LNCAP (cell line): ENCODE data around the gene ICOSLG.
"Not testable (repeated sequence)": the region's sequence is repeated elsewhere in the genome, so short reads cannot be mapped to it uniquely, and the experiment has no call there.

ENCODE experiments used
- CTCF ChIP-seq: fragments of 450-650 bp; IDR thresholded peaks from 2 replicates; pipeline ENCODE4 v1.5.1; 2017; ENCODE audit warnings: mild to moderate bottlenecking

Gene ICOSLG

GRCh38 chr21:44240842-44241241 is at the start of gene ICOSLG:
TSS of gene ICOSLG (minus strand) at chr21:44240943. CDS start at chr21:44240817, 126 bp downstream.
- TF ChIP-seq CTCF, result not testable (repeated sequence)

- no peak for TF ChIP-seq CTCF
Observed at GRCh38 chr21:44289381-44290010, 48.8 kb upstream of the ICOSLG start.

GRCh38 chr21:44288251-44289110 is 47.7 kb upstream of the ICOSLG start:
- TF ChIP-seq CTCF, result no peak

- TF ChIP-seq CTCF, result no peak
Observed at GRCh38 chr21:44286716-44287632, 46.2 kb upstream of the ICOSLG start.

GRCh38 chr21:44286086-44286715 is 45.5 kb upstream of the ICOSLG start:
- no peak for TF ChIP-seq CTCF

- TF ChIP-seq CTCF, result no peak
Observed at GRCh38 chr21:44285138-44285992, 44.6 kb upstream of the ICOSLG start, which contains the start of gene AIRE. TSS of gene AIRE (plus strand) at chr21:44285876. CDS start at chr21:44286007, 131 bp downstream.
